GM21423 (cell line): Measurements from ENCODE around the gene FOXM1.

Experiments
- ATAC-seq: cut with Tn5 transposase; IDR thresholded peaks from one replicate; pipeline ENCODE4 v1.9.1; 2021; ENCODE audit warnings: mild to moderate bottlenecking, moderate library complexity; ENCODE audit not compliant: unreplicated experiment

Gene FOXM1

GRCh38 chr12:2841056-2841650, 35.8 kb downstream of the FOXM1 start:
- ATAC-seq, result no peak

GRCh38 chr12:2836574-2836973, 40.4 kb downstream of the FOXM1 start:
- ATAC-seq, result no peak

GRCh38 chr12:2835691-2836403, 41.1 kb downstream of the FOXM1 start:
- ATAC-seq, result no peak

GRCh38 chr12:2834581-2835491, 42.1 kb downstream of the FOXM1 start, which contains the start of gene NRIP2:
Gene NRIP2 (minus strand): TSS chr12:2835035. CDS start chr12:2834983, 52 bp downstream.
- ATAC-seq, result no peak

- no peak for ATAC-seq
Measured at GRCh38 chr12:2833810-2834209, 43.2 kb downstream of the FOXM1 start.

GRCh38 chr12:2833327-2833726, 43.6 kb downstream of the FOXM1 start:
- no peak for ATAC-seq

- ATAC-seq, result no peak
Measured at GRCh38 chr12:2832550-2833127, 44.3 kb downstream of the FOXM1 start.

GRCh38 chr12:2829275-2829674, 47.7 kb downstream of the FOXM1 start:
- no peak for ATAC-seq

GRCh38 chr12:2826721-2827515, 50.1 kb downstream of the FOXM1 start:
- no peak for ATAC-seq

- ATAC-seq, result no peak
Measured at GRCh38 chr12:2826036-2826435, 50.9 kb downstream of the FOXM1 start.

GRCh38 chr12:2825132-2825531, 51.8 kb downstream of the FOXM1 start:
- ATAC-seq, result no peak

GRCh38 chr12:2824541-2824940, 52.4 kb downstream of the FOXM1 start:
- no peak for ATAC-seq

GRCh38 chr12:2823483-2823882, 53.5 kb downstream of the FOXM1 start:
- no peak for ATAC-seq

- ATAC-seq, result no peak
Measured at GRCh38 chr12:2820432-2820831, 56.5 kb downstream of the FOXM1 start.

GRCh38 chr12:2819810-2820209, 57.2 kb downstream of the FOXM1 start:
- no peak for ATAC-seq

GRCh38 chr12:2813214-2814185, 63.5 kb downstream of the FOXM1 start:
- no peak for ATAC-seq

- peak; percentile 95 for ATAC-seq
Measured at GRCh38 chr12:2812290-2813213, 64.4 kb downstream of the FOXM1 start, which contains the start of gene ITFG2. Gene ITFG2 (plus strand): TSS chr12:2812668. CDS start chr12:2812761, 93 bp downstream.

- no peak for ATAC-seq
Measured at GRCh38 chr12:2811801-2812200, 65.2 kb downstream of the FOXM1 start.
